Right lobe of liver (tissue), 6 donors: Measurements from ENCODE around the gene ZSCAN18. TPM values are rescaled to one million over a fixed set of nuclear protein-coding genes. Genes with fewer than 3 reads are reported as not detected.

Experiments used
- ATAC-seq, 4 donors: fragments of 200-7000 bp; cut with Tn5 transposase; one replicate each; pipeline ENCODE4 v1.9.1; 2020; ENCODE audit warnings: mild to moderate bottlenecking in 4 of 4, moderate library complexity in 4 of 4
- DNase-seq, 3 donors: peaks; one replicate each; pipeline ENCODE4 v3.0.0-alpha.2; 2020
- H3K27ac ChIP-seq, 3 donors: fragments of 200-600 bp; one replicate each; pipeline ENCODE4 v1.8.0; 2022
- H3K27me3 ChIP-seq, 2 donors: fragments of 200-600 bp; one replicate each; pipeline ENCODE4 v1.8.0; 2022
- H3K36me3 ChIP-seq, 4 donors: fragments of 200-600 bp; sonication (generic) in 1 of 4; one replicate each; pipeline versions ENCODE4 v1.5.1 to v1.8.0; 2017 to 2022; ENCODE audit warnings: control low read depth in 1 of 4
- H3K4me1 ChIP-seq, 4 donors: fragments of 200-600 bp; sonication (generic) in 1 of 4; one replicate each; pipeline versions ENCODE4 v1.5.1 to v1.8.0; 2017 to 2022; ENCODE audit warnings: control low read depth in 1 of 4
- H3K4me3 ChIP-seq, 3 donors: fragments of 200-600 bp; one replicate each; pipeline ENCODE4 v1.8.0; 2022
- H3K9me3 ChIP-seq, 4 donors: fragments of 200-600 bp; sonication (generic) in 1 of 4; one replicate each; pipeline versions ENCODE4 v1.5.1 to v1.8.0; 2017 to 2022; ENCODE audit warnings: control low read depth in 1 of 4
- POLR2A ChIP-seq: fragments of 450-650 bp; IDR thresholded peaks from one replicate; pipeline ENCODE4 v1.6.1; 2017; ENCODE audit warnings: antibody characterized with exemption, mild to moderate bottlenecking
- WGBS: methylation state at CpG from one replicate; pipeline ENCODE4 v1.1.6; 2018; ENCODE audit warnings: low coverage, low lambda C conversion rate; ENCODE audit not compliant: insufficient coverage; ENCODE audit errors: missing lambda C conversion rate; 5-methylcytosine and 5-hydroxymethylcytosine counted together
- intact Hi-C, 2 donors: fragments of 100-400 bp; cut with DNase I; formaldehyde crosslinking; loops; one replicate each; pipeline versions ENCODE4 v1.11.2 to v1.14.1; 2022
- total RNA-seq, 6 experiments: library from RNA; depleted of rRNA in 2 of 6; stranded (reverse); fragments of >200 nt in 2 of 6; fragmentation: NEBNext Ultra II Directional in 3 of 6; extraction: Animal tissue kit (Norgen Biotek cat#: 25700) in 3 of 6; gene quantifications; one replicate each; pipeline versions ENCODE4 v1.1.0 to v1.2.4, GENCODE V29; 2016 to 2023
- TF ChIP-seq, protein P1 (sequence below), 4 donors: fragments of 200-600 bp in 3 of 4; fragments of 450-650 bp in 1 of 4; IDR thresholded peaks; one replicate each; pipeline versions ENCODE4 v1.5.1 to v1.8.0; 2016 to 2022; ENCODE audit warnings: antibody characterized with exemption in 4 of 4, mild to moderate bottlenecking in 2 of 4
- donor health status: DM: no; HTN: yes; CAD: no.
- donor health status: DM: no; HTN: no; CAD: no.
- donor health status: DM: no; HTN: no; CAD: no.
- donor health status: DM: no; HTN: yes; CAD: no.
- donor health status: DM: no; HTN: yes; CAD: no.

Gene ZSCAN18
- total RNA-seq, 6 experiments from 2014 or later = 6.3 to 17.1 (median 10.7) TPM

GRCh38 chr19:58059003-58059670 lies 38.9 kb downstream of the ZSCAN18 start, which contains the start of gene ZNF135:
Gene ZNF135 (plus strand): TSS chr19:58059282. CDS start chr19:58060003, 721 bp downstream.
- ATAC-seq = peak; percentile 83 to 95 (median 91)
- H3K4me1 ChIP-seq = no peaks in the 10 kb centered on the region
- H3K4me3 ChIP-seq = peak within 1 kb of the TSS; percentile 40 to 49 (median 41)
- WGBS = under 1% methylated on average over 22 of the region's 62 CpGs
- TF ChIP-seq, protein P1, sequence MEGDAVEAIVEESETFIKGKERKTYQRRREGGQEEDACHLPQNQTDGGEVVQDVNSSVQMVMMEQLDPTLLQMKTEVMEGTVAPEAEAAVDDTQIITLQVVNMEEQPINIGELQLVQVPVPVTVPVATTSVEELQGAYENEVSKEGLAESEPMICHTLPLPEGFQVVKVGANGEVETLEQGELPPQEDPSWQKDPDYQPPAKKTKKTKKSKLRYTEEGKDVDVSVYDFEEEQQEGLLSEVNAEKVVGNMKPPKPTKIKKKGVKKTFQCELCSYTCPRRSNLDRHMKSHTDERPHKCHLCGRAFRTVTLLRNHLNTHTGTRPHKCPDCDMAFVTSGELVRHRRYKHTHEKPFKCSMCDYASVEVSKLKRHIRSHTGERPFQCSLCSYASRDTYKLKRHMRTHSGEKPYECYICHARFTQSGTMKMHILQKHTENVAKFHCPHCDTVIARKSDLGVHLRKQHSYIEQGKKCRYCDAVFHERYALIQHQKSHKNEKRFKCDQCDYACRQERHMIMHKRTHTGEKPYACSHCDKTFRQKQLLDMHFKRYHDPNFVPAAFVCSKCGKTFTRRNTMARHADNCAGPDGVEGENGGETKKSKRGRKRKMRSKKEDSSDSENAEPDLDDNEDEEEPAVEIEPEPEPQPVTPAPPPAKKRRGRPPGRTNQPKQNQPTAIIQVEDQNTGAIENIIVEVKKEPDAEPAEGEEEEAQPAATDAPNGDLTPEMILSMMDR (IDR thresholded peaks at IDR 0.05) = no peak
- TF ChIP-seq POLR2A = no peak
- peak; percentile 70 to 78 (median 76) for DNase-seq
- H3K27me3 ChIP-seq = no peaks in the 10 kb centered on the region
- no peaks in the 10 kb centered on the region for H3K36me3 ChIP-seq
- H3K9me3 ChIP-seq = no peaks in the 10 kb centered on the region
- intact Hi-C loops = no loop called here
- peak within 1 kb of the TSS; percentile 40 to 57 (median 56) for H3K27ac ChIP-seq

- ATAC-seq = no peak
- no peak overlapping the region for H3K27ac ChIP-seq
- peak overlapping the region in 1 of 3 donors; percentile 49 for H3K4me3 ChIP-seq
- DNase-seq = no peak
- no peak for TF ChIP-seq POLR2A
- TF ChIP-seq, protein P1 (IDR thresholded peaks at IDR 0.05) = no peak
- no peaks in the 10 kb centered on the region for H3K9me3 ChIP-seq
- WGBS = 87% methylated on average over 12 of the region's 13 CpGs
- no peaks in the 10 kb centered on the region for H3K4me1 ChIP-seq
- intact Hi-C loops = no loop called here
- H3K27me3 ChIP-seq = no peaks in the 10 kb centered on the region
- H3K36me3 ChIP-seq = no peaks in the 10 kb centered on the region
Observed at GRCh38 chr19:58058467-58058866, 39.6 kb downstream of the ZSCAN18 start.

- Histone ChIP-seq H3K27ac (no peak overlapping the region), H3K27me3 (no peaks in the 10 kb centered on the region), H3K36me3 (no peaks in the 10 kb centered on the region), H3K9me3 (no peaks in the 10 kb centered on the region), H3K4me3 (no peak overlapping the region), H3K4me1 (no peaks in the 10 kb centered on the region)
- no CpG with 5 or more reads among the region's 8 CpGs for WGBS
- intact Hi-C loops = no loop called here
- ATAC-seq (no peak), DNase-seq (no peak)
- no peak for TF ChIP-seq POLR2A
- TF ChIP-seq, protein P1 (IDR thresholded peaks at IDR 0.05) = no peak
Observed at GRCh38 chr19:58056861-58057260, 41.2 kb downstream of the ZSCAN18 start.

- TF ChIP-seq, protein P1 (IDR thresholded peaks at IDR 0.05) = no peak
- no peak for TF ChIP-seq POLR2A
- ATAC-seq = no peak
- intact Hi-C loops = no loop called here
- DNase-seq = no peak
- no peak overlapping the region for H3K27ac ChIP-seq
- WGBS = 100% methylated on average over 1 of the region's 8 CpGs
- no peaks in the 10 kb centered on the region for H3K27me3 ChIP-seq
- H3K4me1 ChIP-seq = no peaks in the 10 kb centered on the region
- no peak overlapping the region for H3K4me3 ChIP-seq
- H3K9me3 ChIP-seq = no peaks in the 10 kb centered on the region
- H3K36me3 ChIP-seq = no peaks in the 10 kb centered on the region
Observed at GRCh38 chr19:58056261-58056660, 41.8 kb downstream of the ZSCAN18 start.
